ENCODE data around the gene TRAF3.

- TF ChIP-seq, protein P1, sequence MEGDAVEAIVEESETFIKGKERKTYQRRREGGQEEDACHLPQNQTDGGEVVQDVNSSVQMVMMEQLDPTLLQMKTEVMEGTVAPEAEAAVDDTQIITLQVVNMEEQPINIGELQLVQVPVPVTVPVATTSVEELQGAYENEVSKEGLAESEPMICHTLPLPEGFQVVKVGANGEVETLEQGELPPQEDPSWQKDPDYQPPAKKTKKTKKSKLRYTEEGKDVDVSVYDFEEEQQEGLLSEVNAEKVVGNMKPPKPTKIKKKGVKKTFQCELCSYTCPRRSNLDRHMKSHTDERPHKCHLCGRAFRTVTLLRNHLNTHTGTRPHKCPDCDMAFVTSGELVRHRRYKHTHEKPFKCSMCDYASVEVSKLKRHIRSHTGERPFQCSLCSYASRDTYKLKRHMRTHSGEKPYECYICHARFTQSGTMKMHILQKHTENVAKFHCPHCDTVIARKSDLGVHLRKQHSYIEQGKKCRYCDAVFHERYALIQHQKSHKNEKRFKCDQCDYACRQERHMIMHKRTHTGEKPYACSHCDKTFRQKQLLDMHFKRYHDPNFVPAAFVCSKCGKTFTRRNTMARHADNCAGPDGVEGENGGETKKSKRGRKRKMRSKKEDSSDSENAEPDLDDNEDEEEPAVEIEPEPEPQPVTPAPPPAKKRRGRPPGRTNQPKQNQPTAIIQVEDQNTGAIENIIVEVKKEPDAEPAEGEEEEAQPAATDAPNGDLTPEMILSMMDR (IDR thresholded peaks at IDR 0.05) = no peak
- TF ChIP-seq REST (IDR thresholded peaks at IDR 0.05; ENCODE audit: insufficient read depth in 1 of 2, low read depth in 2 of 2, low read length in 1 of 2) (no peak), POLR2AphosphoS5 (IDR thresholded peaks at IDR 0.05; ENCODE audit: low read depth, low read length) (no peak)
Measured at GRCh38 chr14:102746634-102747438, 30.4 kb upstream of the TRAF3 start.

All from Panc1 (cell line).